ENCODE data around the gene TSPAN4.
A peak's percentile ranks its signal among the peaks of the same experiment; 100 is the strongest.

The TSPAN4 gene

DNA sequence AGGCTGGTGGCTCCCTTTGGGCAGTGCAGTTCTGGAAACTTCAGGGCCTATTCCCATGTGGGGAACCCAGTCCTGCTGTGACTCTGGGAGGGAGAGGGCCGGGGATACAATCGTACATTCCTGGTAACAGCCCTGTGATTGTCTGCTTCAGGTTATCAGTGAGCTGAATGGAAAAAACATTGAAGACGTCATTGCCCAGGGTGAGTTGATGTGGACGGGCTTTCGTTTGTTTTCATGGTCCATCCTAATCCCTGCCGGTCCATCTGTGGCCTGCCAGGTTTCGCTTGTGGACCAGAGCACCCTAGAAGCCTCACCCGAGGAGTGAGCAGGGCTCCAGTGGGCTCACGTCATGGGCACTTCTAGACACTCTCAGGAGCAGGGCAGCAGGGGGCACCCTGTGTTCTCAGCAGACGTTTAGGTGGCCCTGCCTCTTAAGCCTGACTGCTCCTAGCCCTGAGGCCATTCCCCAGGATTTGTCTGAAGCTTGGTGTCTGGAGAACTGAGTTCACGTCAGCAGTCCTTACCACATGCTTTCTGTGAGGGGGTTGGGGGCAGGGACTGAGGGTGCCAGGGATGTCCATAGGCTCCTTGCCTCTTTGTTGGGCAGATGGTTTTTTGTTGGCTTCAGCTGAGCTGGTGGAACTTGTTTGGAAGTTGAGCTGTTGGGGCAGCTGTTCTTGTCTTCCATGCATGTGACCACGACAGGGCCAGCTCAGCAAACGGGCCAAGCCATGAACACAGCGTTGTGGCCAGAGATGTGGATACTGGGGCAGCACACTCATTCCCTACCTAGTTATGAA, 31.0 kb upstream of the TSPAN4 start:
- peaks cover 53% of the 10 kb centered on the region for H3K79me2 ChIP-seq (ENCODE audit: low read length)
- H3K9me3 ChIP-seq (ENCODE audit: insufficient read depth, low read length): no peaks in the 10 kb centered on the region
- H3K4me2 ChIP-seq (ENCODE audit: low read length): peak overlapping the region; percentile 96
- peaks cover 26% of the 10 kb centered on the region for H4K20me1 ChIP-seq (ENCODE audit: insufficient read depth, low read length)
- no peak overlapping the region for H2AFZ ChIP-seq (ENCODE audit: low read depth, low read length)
- H3K27ac ChIP-seq (ENCODE audit: low read length): peak overlapping the region; percentile 87
- H3K4me1 ChIP-seq (ENCODE audit: low read length): peaks cover 21% of the 10 kb centered on the region
- H3K36me3 ChIP-seq (replicated peaks; ENCODE audit: low read depth, low read length): peaks cover 39% of the 10 kb centered on the region
- peak overlapping the region; percentile 94 for H3K9ac ChIP-seq (ENCODE audit: low read length)
- H3K4me3 ChIP-seq (ENCODE audit: low read length): peak overlapping the region; percentile 94
- no peaks in the 10 kb centered on the region for H3K27me3 ChIP-seq (ENCODE audit: low read depth, low read length)
- TF ChIP-seq EZH2phosphoT487 (IDR thresholded peaks at IDR 0.05; ENCODE audit: low read depth) (no peak), CTCF (IDR thresholded peaks at IDR 0.05; ENCODE audit: low read depth, low read length) (peak; percentile 21; the same call in 1 of the 2 replicates)

DNA sequence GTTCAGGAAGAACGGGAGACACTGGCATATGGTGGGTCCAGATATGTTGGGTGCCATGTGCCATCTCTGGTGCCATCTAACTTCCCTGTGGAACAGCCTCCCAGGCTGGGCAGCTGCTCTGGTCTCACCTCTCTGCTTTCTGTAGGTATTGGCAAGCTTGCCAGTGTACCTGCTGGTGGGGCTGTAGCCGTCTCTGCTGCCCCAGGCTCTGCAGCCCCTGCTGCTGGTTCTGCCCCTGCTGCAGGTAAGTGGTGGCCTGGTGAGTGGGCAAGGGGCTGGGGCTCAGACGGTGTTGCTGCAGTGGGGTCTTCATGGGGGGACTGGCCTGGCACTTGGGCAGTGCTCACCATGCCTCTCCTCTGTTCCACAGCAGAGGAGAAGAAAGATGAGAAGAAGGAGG, 30.3 kb upstream of the TSPAN4 start:
- H3K79me2 ChIP-seq (ENCODE audit: low read length): peaks cover 53% of the 10 kb centered on the region
- H3K9me3 ChIP-seq (ENCODE audit: insufficient read depth, low read length): no peaks in the 10 kb centered on the region
- H3K27me3 ChIP-seq (ENCODE audit: low read depth, low read length): no peaks in the 10 kb centered on the region
- peaks cover 21% of the 10 kb centered on the region for H3K4me1 ChIP-seq (ENCODE audit: low read length)
- H3K4me3 ChIP-seq (ENCODE audit: low read length): no peak overlapping the region
- H2AFZ ChIP-seq (ENCODE audit: low read depth, low read length): no peak overlapping the region
- no peak overlapping the region for H3K4me2 ChIP-seq (ENCODE audit: low read length)
- peaks cover 26% of the 10 kb centered on the region for H4K20me1 ChIP-seq (ENCODE audit: insufficient read depth, low read length)
- H3K27ac ChIP-seq (ENCODE audit: low read length): no peak overlapping the region
- H3K36me3 ChIP-seq (replicated peaks; ENCODE audit: low read depth, low read length): peaks cover 39% of the 10 kb centered on the region
- no peak overlapping the region for H3K9ac ChIP-seq (ENCODE audit: low read length)
- TF ChIP-seq CTCF (IDR thresholded peaks at IDR 0.05; ENCODE audit: low read depth, low read length) (no peak), EZH2phosphoT487 (IDR thresholded peaks at IDR 0.05; ENCODE audit: low read depth) (no peak)

GRCh38 chr11:813072-813455, 29.6 kb upstream of the TSPAN4 start:
- Histone ChIP-seq H3K4me3 (ENCODE audit: low read length) (no peak overlapping the region), H3K79me2 (ENCODE audit: low read length) (peaks cover 47% of the 10 kb centered on the region), H3K9me3 (ENCODE audit: insufficient read depth, low read length) (no peaks in the 10 kb centered on the region), H3K36me3 (replicated peaks; ENCODE audit: low read depth, low read length) (peaks cover 39% of the 10 kb centered on the region), H4K20me1 (ENCODE audit: insufficient read depth, low read length) (peaks cover 26% of the 10 kb centered on the region), H3K9ac (ENCODE audit: low read length) (no peak overlapping the region), H3K27ac (ENCODE audit: low read length) (no peak overlapping the region), H3K4me1 (ENCODE audit: low read length) (peaks cover 18% of the 10 kb centered on the region), H3K27me3 (ENCODE audit: low read depth, low read length) (no peaks in the 10 kb centered on the region), H3K4me2 (ENCODE audit: low read length) (no peak overlapping the region), H2AFZ (ENCODE audit: low read depth, low read length) (no peak overlapping the region)
- TF ChIP-seq CTCF (IDR thresholded peaks at IDR 0.05; ENCODE audit: low read depth, low read length) (no peak), EZH2phosphoT487 (IDR thresholded peaks at IDR 0.05; ENCODE audit: low read depth) (no peak)

DNA sequence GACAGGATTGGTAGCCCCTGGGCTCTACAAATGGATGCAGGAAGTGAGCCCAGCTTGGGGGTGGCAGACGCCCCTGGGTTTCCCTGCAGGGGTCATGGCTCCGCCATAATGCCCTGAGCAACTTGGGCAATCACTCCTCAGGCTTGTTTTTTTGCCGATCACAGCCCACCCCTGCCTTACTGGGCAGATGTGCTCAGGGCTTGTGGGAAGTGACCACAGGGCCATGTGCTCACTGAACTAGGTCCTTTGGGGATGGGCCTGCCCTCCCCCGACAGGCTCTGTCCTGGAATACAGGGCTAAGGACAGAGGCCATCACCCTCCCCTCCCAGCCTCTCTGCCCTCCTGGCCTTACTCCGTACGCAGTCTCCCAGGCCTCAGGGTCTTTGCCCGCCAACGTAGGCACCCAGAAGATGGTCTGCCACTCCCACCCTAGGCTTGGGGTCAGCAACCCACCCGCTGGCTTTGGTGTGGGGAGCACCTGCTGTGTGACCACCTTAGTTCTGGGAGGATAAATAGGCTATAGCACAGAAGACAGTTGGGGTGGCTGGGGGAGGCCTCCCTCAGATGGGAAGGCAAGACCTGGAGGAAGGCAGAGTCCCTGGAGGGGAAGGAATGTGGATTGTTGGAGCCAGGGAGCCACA, 29.1 kb upstream of the TSPAN4 start:
- no peak overlapping the region for H3K27ac ChIP-seq (ENCODE audit: low read length)
- no peaks in the 10 kb centered on the region for H3K9me3 ChIP-seq (ENCODE audit: insufficient read depth, low read length)
- H2AFZ ChIP-seq (ENCODE audit: low read depth, low read length): no peak overlapping the region
- H3K36me3 ChIP-seq (replicated peaks; ENCODE audit: low read depth, low read length): peaks cover 39% of the 10 kb centered on the region
- no peak overlapping the region for H3K4me2 ChIP-seq (ENCODE audit: low read length)
- H3K27me3 ChIP-seq (ENCODE audit: low read depth, low read length): no peaks in the 10 kb centered on the region
- H3K9ac ChIP-seq (ENCODE audit: low read length): no peak overlapping the region
- peaks cover 43% of the 10 kb centered on the region for H3K79me2 ChIP-seq (ENCODE audit: low read length)
- H3K4me1 ChIP-seq (ENCODE audit: low read length): peaks cover 15% of the 10 kb centered on the region
- TF ChIP-seq EZH2phosphoT487 (IDR thresholded peaks at IDR 0.05; ENCODE audit: low read depth) (no peak), CTCF (IDR thresholded peaks at IDR 0.05; ENCODE audit: low read depth, low read length) (no peak)
- H3K4me3 ChIP-seq (ENCODE audit: low read length): no peak overlapping the region
- peaks cover 26% of the 10 kb centered on the region for H4K20me1 ChIP-seq (ENCODE audit: insufficient read depth, low read length)
